Esophagus (tissue), 2 donors: ENCODE data around the gene PLCB4. TPM values are rescaled to one million over a fixed set of nuclear protein-coding genes. Genes with fewer than 3 reads are reported as not detected.
A peak's percentile ranks its signal among the peaks of the same experiment; 100 is the strongest.

Experiments
- H3K27ac ChIP-seq, 2 donors: one replicate each; pipeline ENCODE4 v1.5.1; 2013; ENCODE audit warnings: low read depth in 2 of 2, mild to moderate bottlenecking in 2 of 2, inconsistent platforms in 1 of 2, low read length in 1 of 2, moderate library complexity in 1 of 2
- H3K27me3 ChIP-seq, 2 donors: one replicate each; pipeline ENCODE4 v1.6.1; 2013; ENCODE audit warnings: low read length in 2 of 2, control low read depth in 1 of 2, mild to moderate bottlenecking in 1 of 2; ENCODE audit not compliant: insufficient read depth in 2 of 2, control insufficient read depth in 1 of 2
- H3K36me3 ChIP-seq, 2 donors: one replicate each; pipeline ENCODE4 v1.6.1; 2013; ENCODE audit warnings: low read length in 1 of 2; ENCODE audit not compliant: control insufficient read depth in 2 of 2, insufficient read depth in 2 of 2
- H3K4me1 ChIP-seq, 2 donors: one replicate each; pipeline ENCODE4 v1.6.1; 2013; ENCODE audit warnings: low read length in 1 of 2; ENCODE audit not compliant: control insufficient read depth in 2 of 2, insufficient read depth in 2 of 2
- H3K4me3 ChIP-seq, 2 donors: one replicate each; pipeline ENCODE4 v1.5.1; 2013; ENCODE audit warnings: low read length in 2 of 2, mild to moderate bottlenecking in 2 of 2, low read depth in 1 of 2, moderate library complexity in 1 of 2
- H3K9me3 ChIP-seq, 2 donors: one replicate each; pipeline ENCODE4 v1.6.1; 2013; ENCODE audit warnings: mild to moderate bottlenecking in 2 of 2, low read depth in 1 of 2, low read length in 1 of 2, moderate library complexity in 1 of 2; ENCODE audit not compliant: control insufficient read depth in 2 of 2, insufficient read depth in 1 of 2
- WGBS, 2 donors: extraction: QIAGEN DNeasy Blood & Tissue Kit; methylation state at CpG; one replicate each; pipeline ENCODE4 v1.1.7; 2013; 5-methylcytosine and 5-hydroxymethylcytosine counted together
- polyA plus RNA-seq, 2 donors: library from polyadenylated mRNA; stranded (reverse); fragments of 200-250 nt; gene quantifications; one replicate each; pipeline ENCODE4 v1.2.3, GENCODE V29; 2013
- donor health status: healthy with polysubstance abuse.
- donor health status: Bipolar disorder and iron deficiency.

The PLCB4 gene
- polyA plus RNA-seq, 2 donors, result 1.9 to 2.2 TPM

GRCh38 chr20:9301129-9302090 is 232.5 kb downstream of the PLCB4 start:
- Histone ChIP-seq H3K4me1 (peaks cover 3 to 5% of the 10 kb centered on the region in 2 donors), H3K27me3 (no peaks in the 10 kb centered on the region), H3K9me3 (no peaks in the 10 kb centered on the region), H3K36me3 (no peaks in the 10 kb centered on the region), H3K27ac (peak overlapping the region in 1 of 2 donors; percentile 7), H3K4me3 (no peak overlapping the region)
- WGBS, 2 donors, result 61 to 62% methylated on average over 10 of the region's 10 CpGs

GRCh38 chr20:9302091-9302462 is 233.2 kb downstream of the PLCB4 start:
- H3K27me3 ChIP-seq, result no peaks in the 10 kb centered on the region
- peaks cover 5 to 7% of the 10 kb centered on the region in 2 donors for H3K4me1 ChIP-seq
- H3K9me3 ChIP-seq, result no peaks in the 10 kb centered on the region
- no peaks in the 10 kb centered on the region for H3K36me3 ChIP-seq
- H3K27ac ChIP-seq, result no peak overlapping the region
- 10 to 28% methylated on average over 1 of the region's 1 CpG for WGBS, 2 donors
- no peak overlapping the region for H3K4me3 ChIP-seq

- H3K9me3 ChIP-seq, result no peaks in the 10 kb centered on the region
- 60 to 68% methylated on average over 1 of the region's 1 CpG for WGBS, 2 donors
- H3K27ac ChIP-seq, result no peak overlapping the region
- H3K36me3 ChIP-seq, result no peaks in the 10 kb centered on the region
- no peaks in the 10 kb centered on the region for H3K27me3 ChIP-seq
- H3K4me1 ChIP-seq, result peaks cover 2 to 7% of the 10 kb centered on the region in 2 donors
- no peak overlapping the region for H3K4me3 ChIP-seq
These were observed 237.6 kb downstream of the PLCB4 start for GRCh38 chr20:9306521-9306920.

- no peak overlapping the region for H3K27ac ChIP-seq
- H3K4me3 ChIP-seq, result no peak overlapping the region
- H3K36me3 ChIP-seq, result no peaks in the 10 kb centered on the region
- WGBS, 2 donors, result 83 to 87% methylated on average over 1 of the region's 1 CpG
- no peaks in the 10 kb centered on the region for H3K9me3 ChIP-seq
- H3K27me3 ChIP-seq, result no peaks in the 10 kb centered on the region
- H3K4me1 ChIP-seq, result peaks cover 0 to 4% of the 10 kb centered on the region in 2 donors
These were observed 239.2 kb downstream of the PLCB4 start for GRCh38 chr20:9308056-9308455.

- H3K27ac ChIP-seq, result no peak overlapping the region
- H3K4me3 ChIP-seq, result no peak overlapping the region
- H3K4me1 ChIP-seq, result peaks cover 0 to 4% of the 10 kb centered on the region in 2 donors
- H3K36me3 ChIP-seq, result no peaks in the 10 kb centered on the region
- no peaks in the 10 kb centered on the region for H3K27me3 ChIP-seq
- no peaks in the 10 kb centered on the region for H3K9me3 ChIP-seq
- WGBS, 2 donors, result 87 to 89% methylated on average over 1 of the region's 1 CpG
These were observed 242.2 kb downstream of the PLCB4 start for GRCh38 chr20:9311132-9311531.

GRCh38 chr20:9319687-9320384 is 250.9 kb downstream of the PLCB4 start:
- no peaks in the 10 kb centered on the region for H3K9me3 ChIP-seq
- WGBS, 2 donors, result 53 to 55% methylated on average over 7 of the region's 7 CpGs
- no peaks in the 10 kb centered on the region for H3K36me3 ChIP-seq
- H3K27me3 ChIP-seq, result no peaks in the 10 kb centered on the region
- H3K4me1 ChIP-seq, result no peaks in the 10 kb centered on the region
- no peak overlapping the region for H3K4me3 ChIP-seq
- H3K27ac ChIP-seq, result no peak overlapping the region

GRCh38 chr20:9321007-9321406 is 252.1 kb downstream of the PLCB4 start:
- no peak overlapping the region for H3K4me3 ChIP-seq
- no peaks in the 10 kb centered on the region for H3K4me1 ChIP-seq
- H3K9me3 ChIP-seq, result no peaks in the 10 kb centered on the region
- H3K36me3 ChIP-seq, result no peaks in the 10 kb centered on the region
- H3K27ac ChIP-seq, result no peak overlapping the region
- H3K27me3 ChIP-seq, result no peaks in the 10 kb centered on the region
- WGBS, 2 donors, result 87 to 92% methylated on average over 2 of the region's 2 CpGs

- Histone ChIP-seq H3K27me3 (no peaks in the 10 kb centered on the region), H3K27ac (no peak overlapping the region), H3K4me3 (no peak overlapping the region), H3K36me3 (no peaks in the 10 kb centered on the region), H3K9me3 (no peaks in the 10 kb centered on the region), H3K4me1 (no peaks in the 10 kb centered on the region)
- WGBS, 2 donors, result 70 to 82% methylated on average over 1 of the region's 1 CpG
These were observed 253.8 kb downstream of the PLCB4 start for GRCh38 chr20:9322661-9323060.

GRCh38 chr20:9323622-9324021 is 254.7 kb downstream of the PLCB4 start:
- no peaks in the 10 kb centered on the region for H3K36me3 ChIP-seq
- H3K9me3 ChIP-seq, result no peaks in the 10 kb centered on the region
- H3K4me1 ChIP-seq, result no peaks in the 10 kb centered on the region
- WGBS, 2 donors, result 81 to 83% methylated on average over 4 of the region's 4 CpGs
- H3K4me3 ChIP-seq, result no peak overlapping the region
- H3K27me3 ChIP-seq, result no peaks in the 10 kb centered on the region
- no peak overlapping the region for H3K27ac ChIP-seq
